NB4 (cell line): ENCODE results near the gene CTXN3.

ENCODE experiments used
- CTCF ChIP-seq: IDR thresholded peaks from one replicate; pipeline ENCODE4 v1.5.1; 2012; ENCODE audit warnings: low read depth, low read length
- MYC ChIP-seq: IDR thresholded peaks from 2 replicates; pipeline ENCODE4 v1.6.1; 2011; ENCODE audit warnings: low read depth, low read length
- POLR2A ChIP-seq: IDR thresholded peaks from 2 replicates; pipeline ENCODE4 v1.6.1; 2011; ENCODE audit warnings: mild to moderate bottlenecking; ENCODE audit not compliant: insufficient read length; ENCODE audit errors: extremely low read depth
- TF ChIP-seq, protein P1 (sequence below): IDR thresholded peaks from 2 replicates; pipeline ENCODE4 v1.6.1; 2011; ENCODE audit warnings: low read depth, low read length

- no peak for TF ChIP-seq CTCF
- no peak for TF ChIP-seq POLR2A
- TF ChIP-seq MYC: no peak
- TF ChIP-seq, protein P1, sequence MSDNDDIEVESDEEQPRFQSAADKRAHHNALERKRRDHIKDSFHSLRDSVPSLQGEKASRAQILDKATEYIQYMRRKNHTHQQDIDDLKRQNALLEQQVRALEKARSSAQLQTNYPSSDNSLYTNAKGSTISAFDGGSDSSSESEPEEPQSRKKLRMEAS: no peak
Observed at GRCh38 chr5:127684726-127685467, 36.0 kb downstream of the CTXN3 start.
